GM23338 (cell line): ENCODE measurements around the gene ABCC1. TPM values are rescaled to one million over a fixed set of nuclear protein-coding genes. Genes with fewer than 3 reads are reported as not detected.

ENCODE experiments used
- ATAC-seq: fragments of 200-7000 bp; cut with Tn5 transposase; 3 replicates; pipeline ENCODE4 v1.9.1; 2020
- DNase-seq: peaks from one replicate; pipeline ENCODE4 v3.0.0-alpha.2; 2015; ENCODE audit warnings: low spot score
- H2AFZ ChIP-seq: fragments of 200-600 bp; sonication (generic); 2 replicates; pipeline ENCODE4 v1.8.0; 2016; ENCODE audit warnings: antibody characterized with exemption, mild to moderate bottlenecking, moderate library complexity
- H3F3A ChIP-seq: fragments of 200-600 bp; sonication (generic); replicated peaks from 2 replicates; pipeline ENCODE4 v1.8.0; 2017; ENCODE audit warnings: antibody characterized with exemption, mixed run types, low read depth
- H3K27ac ChIP-seq: fragments of 200-600 bp; sonication (generic); 2 replicates; pipeline ENCODE4 v1.6.1; 2016; ENCODE audit warnings: low read depth
- H3K27me3 ChIP-seq: fragments of 200-600 bp; sonication (generic); 2 replicates; pipeline ENCODE4 v1.8.0; 2016; ENCODE audit warnings: mild to moderate bottlenecking, mixed run types, moderate library complexity; ENCODE audit not compliant: insufficient read depth
- H3K36me3 ChIP-seq: fragments of 200-600 bp; sonication (generic); 2 replicates; pipeline ENCODE4 v1.8.0; 2016; ENCODE audit warnings: mild to moderate bottlenecking; ENCODE audit not compliant: insufficient read depth
- H3K4me1 ChIP-seq: fragments of 200-600 bp; sonication (generic); 2 replicates; pipeline ENCODE4 v1.8.0; 2016; ENCODE audit warnings: mild to moderate bottlenecking, moderate library complexity; ENCODE audit not compliant: insufficient read depth
- H3K4me2 ChIP-seq: fragments of 200-600 bp; sonication (generic); 2 replicates; pipeline ENCODE4 v1.7.1; 2017; ENCODE audit warnings: mixed run types
- H3K4me3 ChIP-seq: fragments of 200-600 bp; sonication (generic); 2 replicates; pipeline ENCODE4 v1.6.1; 2016; ENCODE audit warnings: mixed run types
- H3K79me2 ChIP-seq: fragments of 200-600 bp; sonication (generic); replicated peaks from 2 replicates; pipeline ENCODE4 v1.8.0; 2017; ENCODE audit warnings: mild to moderate bottlenecking; ENCODE audit not compliant: insufficient read depth
- H3K9me2 ChIP-seq: fragments of 200-600 bp; sonication (generic); 2 replicates; pipeline ENCODE4 v1.8.0; 2017; ENCODE audit not compliant: insufficient read depth
- H4K20me1 ChIP-seq: fragments of 200-600 bp; sonication (generic); replicated peaks from 2 replicates; pipeline ENCODE4 v1.8.0; 2017; ENCODE audit warnings: mild to moderate bottlenecking; ENCODE audit not compliant: insufficient read depth
- H3K27ac Mint-ChIP-seq: 2 replicates; pipeline ENCODE4 v1.8.0; 2020; ENCODE audit warnings: inconsistent platforms, mild to moderate bottlenecking, moderate library complexity, mixed read lengths
- H3K27me3 Mint-ChIP-seq: 3 replicates; pipeline ENCODE4 v1.8.0; 2022; ENCODE audit warnings: low read depth, mild to moderate bottlenecking, moderate library complexity, mixed read lengths, inconsistent platforms; ENCODE audit not compliant: insufficient read depth, poor library complexity
- H3K36me3 Mint-ChIP-seq: 3 replicates; pipeline ENCODE4 v1.8.0; 2021; ENCODE audit warnings: low read depth, mild to moderate bottlenecking, inconsistent platforms, moderate library complexity, mixed read lengths
- H3K4me1 Mint-ChIP-seq: 3 replicates; pipeline ENCODE4 v1.8.0; 2020; ENCODE audit warnings: mild to moderate bottlenecking, inconsistent platforms, mixed read lengths
- H3K4me3 Mint-ChIP-seq: 3 replicates; pipeline ENCODE4 v1.8.0; 2021; ENCODE audit warnings: moderate library complexity, mild to moderate bottlenecking, inconsistent platforms, mixed read lengths
- H3K9me3 Mint-ChIP-seq: 3 replicates; pipeline ENCODE4 v1.8.0; 2020; ENCODE audit warnings: moderate library complexity, mild to moderate bottlenecking, inconsistent platforms, mixed read lengths
- CREB1 ChIP-seq: fragments of 250-450 bp; sonication (Bioruptor Pico); IDR thresholded peaks from 2 replicates; pipeline ENCODE4 v1.5.0; 2020; ENCODE audit warnings: low read depth, mild to moderate bottlenecking, moderate library complexity
- JUNB ChIP-seq: IDR thresholded peaks from one replicate; pipeline ENCODE4 v1.6.1; 2016; ENCODE audit warnings: antibody characterized with exemption; ENCODE audit not compliant: unreplicated experiment
- NANOG ChIP-seq: IDR thresholded peaks from 2 replicates; pipeline ENCODE4 v1.6.1; 2016; ENCODE audit warnings: antibody characterized with exemption, borderline replicate concordance
- REST ChIP-seq: IDR thresholded peaks from one replicate; pipeline ENCODE4 v1.6.1; 2018; ENCODE audit warnings: antibody characterized with exemption; ENCODE audit not compliant: unreplicated experiment
- STAT1 ChIP-seq: IDR thresholded peaks from one replicate; pipeline ENCODE4 v1.6.1; 2016; ENCODE audit warnings: antibody characterized with exemption; ENCODE audit not compliant: unreplicated experiment
- ZNF114 ChIP-seq: fragments of 250-450 bp; sonication (Bioruptor Pico); IDR thresholded peaks from 2 replicates; pipeline ENCODE4 v1.5.0; 2020; ENCODE audit warnings: mild to moderate bottlenecking, moderate library complexity
- ZNF331 ChIP-seq: fragments of 250-450 bp; sonication (Bioruptor Pico); IDR thresholded peaks from 2 replicates; pipeline ENCODE4 v1.5.0; 2020; ENCODE audit warnings: low read depth, mild to moderate bottlenecking, moderate library complexity
- polyA plus RNA-seq: library from polyadenylated mRNA; unstranded; fragments of >200 nt; fragmentation: Nextera tagmentation; extraction: Ambion mirVana; gene quantifications from 2 replicates; pipeline ENCODE4 v1.2.1, GENCODE V29; 2016
- total RNA-seq: library from RNA; depleted of rRNA; stranded (reverse); fragments of >200 nt; shearing (Covaris generic); gene quantifications from 2 replicates; pipeline ENCODE4 v1.2.3, GENCODE V29; 2014
- TF ChIP-seq, protein P1 (sequence below): IDR thresholded peaks from 2 replicates; pipeline ENCODE4 v1.6.1; 2016; ENCODE audit warnings: antibody characterized with exemption
- TF ChIP-seq, protein P2 (sequence below), 2 experiments: fragments of 200-600 bp in 1 of 2; sonication (generic) in 1 of 2; conservative IDR thresholded peaks; 2 replicates each; pipeline versions ENCODE4 v1.5.1 to v1.6.1; 2016 to 2017; ENCODE audit warnings: antibody characterized with exemption in 2 of 2, low read depth in 2 of 2, mild to moderate bottlenecking in 2 of 2, moderate library complexity in 1 of 2

ABCC1 gene
- total and polyA plus RNA-seq, 2 experiments from 2014 or later = 11.0 to 46.6 TPM

- TF ChIP-seq ZNF114 (CRISPR knock-in tag) (no peak), JUNB (no peak), REST (no peak), STAT1 (no peak)
- TF ChIP-seq, protein P1, sequence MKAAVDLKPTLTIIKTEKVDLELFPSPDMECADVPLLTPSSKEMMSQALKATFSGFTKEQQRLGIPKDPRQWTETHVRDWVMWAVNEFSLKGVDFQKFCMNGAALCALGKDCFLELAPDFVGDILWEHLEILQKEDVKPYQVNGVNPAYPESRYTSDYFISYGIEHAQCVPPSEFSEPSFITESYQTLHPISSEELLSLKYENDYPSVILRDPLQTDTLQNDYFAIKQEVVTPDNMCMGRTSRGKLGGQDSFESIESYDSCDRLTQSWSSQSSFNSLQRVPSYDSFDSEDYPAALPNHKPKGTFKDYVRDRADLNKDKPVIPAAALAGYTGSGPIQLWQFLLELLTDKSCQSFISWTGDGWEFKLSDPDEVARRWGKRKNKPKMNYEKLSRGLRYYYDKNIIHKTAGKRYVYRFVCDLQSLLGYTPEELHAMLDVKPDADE = no peak
Observed at GRCh38 chr16:15993541-15993940, 44.1 kb downstream of the ABCC1 start (continued).

DNA sequence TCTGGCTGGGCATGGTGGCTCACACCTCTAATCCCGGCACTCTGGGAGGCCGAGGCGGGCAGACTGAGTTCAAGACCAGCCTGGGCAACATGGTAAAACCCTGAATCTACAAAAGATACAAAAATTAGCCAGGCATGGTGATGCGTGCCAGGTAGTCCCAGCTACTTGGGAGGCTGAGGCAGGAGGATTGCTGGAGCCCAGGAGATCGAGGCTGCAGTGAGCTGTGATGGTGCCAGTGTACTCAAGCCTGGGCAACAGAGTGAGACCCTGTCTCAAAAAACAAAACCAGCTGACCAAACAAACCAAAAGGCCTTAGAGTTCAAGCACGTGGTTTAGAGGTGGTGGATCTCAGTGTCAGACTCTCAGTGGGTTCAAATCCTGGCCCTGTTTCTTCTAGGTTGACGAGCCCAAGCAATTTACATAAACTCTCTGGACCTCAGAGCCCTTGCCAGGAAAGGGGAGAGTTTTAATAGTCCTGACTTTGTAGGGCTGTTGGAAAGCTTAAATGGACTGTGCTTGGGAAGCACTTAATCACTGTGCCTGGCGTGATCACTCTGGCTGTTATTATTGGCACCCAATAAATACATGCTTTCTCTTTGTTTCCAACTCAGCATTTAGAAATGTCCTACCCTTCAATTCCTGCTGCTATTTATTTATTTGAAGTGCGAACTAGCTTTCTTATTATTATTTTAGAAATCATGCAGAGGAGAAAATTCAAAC lies 44.7 kb downstream of the ABCC1 start:
- H3K4me3 Mint-ChIP-seq = no peak overlapping the region
- H3F3A ChIP-seq = no peaks in the 10 kb centered on the region; the same call in 1 of the 2 replicates
- DNase-seq (no peak), ATAC-seq (no peak)
- no peak overlapping the region for H2AFZ ChIP-seq
- H3K27me3 Mint-ChIP-seq = peaks cover 9% of the 10 kb centered on the region
- H3K9me2 ChIP-seq = no peaks in the 10 kb centered on the region
- H3K27ac ChIP-seq = 0 out of 2 replicates have a peak overlapping the region, but pooled peaks have one; percentile 0
- H3K27me3 ChIP-seq = no peaks in the 10 kb centered on the region
- H4K20me1 ChIP-seq = peaks cover 23% of the 10 kb centered on the region
- peaks cover 6% of the 10 kb centered on the region; the same call in 1 of the 3 replicates for H3K36me3 Mint-ChIP-seq
- peaks cover 9% of the 10 kb centered on the region for H3K4me1 ChIP-seq
- no peak overlapping the region for H3K27ac Mint-ChIP-seq
- no peak overlapping the region for H3K4me3 ChIP-seq
- no peaks in the 10 kb centered on the region for H3K36me3 ChIP-seq
- H3K4me1 Mint-ChIP-seq = peaks cover 44% of the 10 kb centered on the region
- H3K4me2 ChIP-seq = no peak overlapping the region
- H3K79me2 ChIP-seq = peaks cover 98% of the 10 kb centered on the region
- H3K9me3 Mint-ChIP-seq = no peaks in the 10 kb centered on the region
- TF ChIP-seq STAT1 = no peak
- no peak for TF ChIP-seq CREB1
- no peak for TF ChIP-seq ZNF331 (CRISPR knock-in tag)
- TF ChIP-seq, protein P1 = no peak
- no peak for TF ChIP-seq NANOG
- no peak for TF ChIP-seq REST
- TF ChIP-seq, protein P2, sequence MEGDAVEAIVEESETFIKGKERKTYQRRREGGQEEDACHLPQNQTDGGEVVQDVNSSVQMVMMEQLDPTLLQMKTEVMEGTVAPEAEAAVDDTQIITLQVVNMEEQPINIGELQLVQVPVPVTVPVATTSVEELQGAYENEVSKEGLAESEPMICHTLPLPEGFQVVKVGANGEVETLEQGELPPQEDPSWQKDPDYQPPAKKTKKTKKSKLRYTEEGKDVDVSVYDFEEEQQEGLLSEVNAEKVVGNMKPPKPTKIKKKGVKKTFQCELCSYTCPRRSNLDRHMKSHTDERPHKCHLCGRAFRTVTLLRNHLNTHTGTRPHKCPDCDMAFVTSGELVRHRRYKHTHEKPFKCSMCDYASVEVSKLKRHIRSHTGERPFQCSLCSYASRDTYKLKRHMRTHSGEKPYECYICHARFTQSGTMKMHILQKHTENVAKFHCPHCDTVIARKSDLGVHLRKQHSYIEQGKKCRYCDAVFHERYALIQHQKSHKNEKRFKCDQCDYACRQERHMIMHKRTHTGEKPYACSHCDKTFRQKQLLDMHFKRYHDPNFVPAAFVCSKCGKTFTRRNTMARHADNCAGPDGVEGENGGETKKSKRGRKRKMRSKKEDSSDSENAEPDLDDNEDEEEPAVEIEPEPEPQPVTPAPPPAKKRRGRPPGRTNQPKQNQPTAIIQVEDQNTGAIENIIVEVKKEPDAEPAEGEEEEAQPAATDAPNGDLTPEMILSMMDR (conservative IDR thresholded peaks at IDR 0.05; ENCODE audit: low read depth in 2 of 2) = no peak
